GM19193 (cell line): ENCODE measurements around the gene URAD.

Experiments
- POLR2A ChIP-seq: IDR thresholded peaks from 4 replicates; pipeline ENCODE4 v1.6.1; 2011; ENCODE audit not compliant: insufficient read depth, insufficient read length; ENCODE audit errors: extremely low read depth

URAD gene

GRCh38 chr13:28010046-28010445, 21.6 kb upstream of the URAD start:
- no peak for TF ChIP-seq POLR2A

DNA sequence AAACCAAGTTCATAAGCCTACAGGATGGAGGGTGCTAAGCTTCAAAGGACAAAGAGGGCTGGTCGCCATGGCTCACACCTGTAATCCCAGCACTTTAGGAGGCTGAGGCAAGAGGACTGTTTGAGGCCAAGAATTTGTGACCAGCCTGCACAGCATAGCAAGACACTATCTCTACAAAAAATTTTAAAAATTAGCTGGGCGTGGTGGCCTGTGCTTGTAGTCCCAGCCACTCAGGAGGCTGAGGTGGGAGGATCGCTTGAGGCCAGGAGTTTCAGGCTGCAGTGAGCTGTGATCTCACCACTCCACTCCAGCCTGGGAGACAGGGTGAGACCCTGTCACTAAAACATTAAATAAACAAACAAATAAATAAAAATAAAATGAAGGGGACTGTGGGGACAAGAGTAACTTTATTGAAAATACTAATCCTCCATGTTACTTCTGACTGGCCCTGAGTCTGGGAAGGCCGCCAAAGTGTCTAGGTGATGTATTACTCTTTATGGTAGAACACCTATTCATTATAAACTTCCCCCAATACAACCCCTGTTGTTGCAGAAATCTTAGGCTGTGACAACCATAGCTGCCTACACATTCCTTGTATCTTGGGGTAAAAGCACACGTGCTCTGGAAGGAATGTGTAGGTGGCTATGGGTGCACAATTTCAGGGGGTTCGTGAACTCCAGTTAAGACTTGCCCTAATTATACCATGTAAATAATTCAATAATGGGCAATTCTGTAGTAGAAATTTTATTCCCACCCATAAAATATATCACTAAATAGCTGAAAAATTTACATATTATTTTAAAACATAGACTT, 14.6 kb upstream of the URAD start:
- no peak for TF ChIP-seq POLR2A

GRCh38 chr13:28001837-28002473, 13.5 kb upstream of the URAD start:
- no peak for TF ChIP-seq POLR2A

- no peak for TF ChIP-seq POLR2A
Measured at GRCh38 chr13:28001049-28001448, 12.6 kb upstream of the URAD start.

GRCh38 chr13:28000567-28000966, 12.1 kb upstream of the URAD start:
- TF ChIP-seq POLR2A = no peak

- no peak for TF ChIP-seq POLR2A
Measured at GRCh38 chr13:27997904-27998522, 9.5 kb upstream of the URAD start.

- no peak for TF ChIP-seq POLR2A
Measured at GRCh38 chr13:27991881-27992280, 3.4 kb upstream of the URAD start.

DNA sequence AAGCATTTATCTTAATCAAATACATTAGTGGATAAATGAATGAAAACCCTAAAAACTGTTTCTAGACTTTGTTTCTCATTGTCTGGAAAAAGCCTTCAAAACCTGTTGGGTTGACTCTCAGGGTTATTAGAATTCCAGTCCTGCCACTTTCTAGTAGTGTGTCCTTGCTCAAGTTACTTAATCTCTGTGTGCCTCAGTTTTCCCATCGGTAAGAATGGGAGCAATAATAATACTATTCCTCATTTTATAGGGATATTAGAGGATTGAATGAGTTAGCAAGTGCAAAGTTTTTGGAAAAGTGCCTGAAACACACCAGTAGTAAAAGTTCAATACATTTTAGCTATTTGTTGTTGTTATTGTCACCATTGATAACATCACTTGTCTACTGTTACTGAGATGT, 2.9 kb downstream of the URAD start:
- TF ChIP-seq POLR2A = no peak

DNA sequence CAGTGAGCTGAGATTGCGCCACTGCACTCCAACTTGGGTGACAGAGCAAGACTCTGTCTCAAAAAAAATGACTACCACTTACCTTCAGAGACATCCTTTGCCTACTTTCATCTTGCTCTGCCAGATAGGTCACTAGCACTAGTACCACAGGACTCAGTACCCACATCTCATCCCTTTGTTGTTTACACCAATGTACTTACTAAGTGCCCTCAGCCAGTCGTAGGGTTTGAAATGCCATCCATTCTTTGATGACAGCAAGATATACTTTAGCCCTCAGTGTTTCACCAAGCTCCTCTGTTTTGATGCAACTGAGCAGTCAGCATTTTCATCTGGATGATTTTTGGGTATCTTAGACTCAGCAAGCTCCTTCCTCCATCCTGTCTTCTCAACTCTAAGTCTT, 6.1 kb downstream of the URAD start:
- no peak for TF ChIP-seq POLR2A

GRCh38 chr13:27981006-27981708, 7.3 kb downstream of the URAD start:
- TF ChIP-seq POLR2A = no peak

- TF ChIP-seq POLR2A = no peak
Measured at GRCh38 chr13:27980280-27980998, 8.1 kb downstream of the URAD start.

- no peak for TF ChIP-seq POLR2A
Measured at GRCh38 chr13:27979765-27980279, 8.7 kb downstream of the URAD start.

DNA sequence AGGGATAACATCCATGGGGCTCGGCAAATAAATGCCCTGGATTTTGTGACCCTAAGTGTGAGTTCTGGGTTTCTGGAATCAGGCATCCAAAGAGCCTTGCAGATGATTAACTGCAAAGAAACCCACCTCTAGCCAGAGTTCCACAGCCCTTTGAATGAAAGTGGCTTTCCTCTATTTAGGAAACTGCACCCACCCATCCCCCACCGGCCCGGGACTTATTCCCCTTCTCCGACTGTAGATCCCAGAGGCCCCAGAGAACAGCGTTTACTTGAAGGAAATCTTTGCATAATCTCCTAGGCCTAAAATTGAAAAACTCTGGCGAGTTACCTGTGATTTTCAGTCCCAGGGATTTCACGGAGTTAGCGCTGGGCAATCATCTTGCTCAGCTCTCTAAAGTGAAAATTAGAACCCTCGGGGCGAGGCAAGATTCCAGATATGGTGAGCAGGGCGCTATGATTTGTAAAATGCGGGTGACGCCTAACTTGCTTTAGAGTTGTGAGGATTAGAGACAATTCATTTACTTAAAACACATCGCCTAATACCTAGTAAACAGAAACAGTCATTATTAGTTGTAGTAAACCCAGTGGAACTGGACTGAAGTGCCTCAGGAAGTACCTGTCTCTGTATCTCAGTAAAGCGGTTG, 9.4 kb downstream of the URAD start:
- no peak for TF ChIP-seq POLR2A

GRCh38 chr13:27978301-27978968, 10.1 kb downstream of the URAD start:
- no peak for TF ChIP-seq POLR2A
